8988T (cell line): Measurements from ENCODE around the gene ADGRL2.

Experiments
- DNase-seq: peaks from one replicate; pipeline ENCODE4 v3.0.0; 2011

The ADGRL2 gene

DNA sequence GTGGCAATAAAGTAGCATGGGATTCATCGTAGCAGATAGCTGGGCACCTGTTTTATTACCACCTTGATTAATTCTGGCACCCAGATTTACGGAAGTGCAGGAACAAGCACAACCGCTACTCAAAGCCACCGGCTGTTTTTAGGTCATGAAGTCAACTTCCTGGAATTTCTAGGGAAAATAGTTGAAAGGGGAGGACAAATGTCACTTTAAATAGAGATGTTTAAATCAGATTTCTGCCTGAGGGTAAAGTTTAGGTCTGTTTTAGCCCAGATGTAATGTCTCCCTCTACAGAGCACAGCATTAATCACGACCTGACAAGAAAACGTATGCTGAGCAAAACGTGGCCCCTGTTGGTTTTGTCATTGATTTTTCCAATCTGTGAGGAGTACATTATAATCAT lies 8.0 kb downstream of the ADGRL2 start:
- DNase-seq, result no peak

DNA sequence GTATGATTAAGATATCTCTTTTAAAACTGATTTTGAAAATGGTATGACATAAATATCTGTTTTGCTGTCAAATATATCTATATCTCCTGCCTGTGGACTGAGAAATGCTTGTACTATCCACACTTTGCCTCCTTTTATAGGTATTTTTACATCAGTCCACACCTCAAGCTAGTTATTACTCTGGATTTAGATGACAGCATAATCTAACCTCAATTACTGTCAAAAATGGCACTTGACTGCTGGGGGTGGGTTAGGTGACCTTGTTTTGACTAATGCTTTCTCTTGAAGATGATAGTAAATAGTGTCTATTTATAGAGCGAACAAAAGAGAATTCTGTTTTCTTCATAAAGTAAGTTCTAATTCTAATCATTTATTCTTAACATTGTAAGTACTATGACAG lies 9.1 kb downstream of the ADGRL2 start:
- no peak for DNase-seq

DNA sequence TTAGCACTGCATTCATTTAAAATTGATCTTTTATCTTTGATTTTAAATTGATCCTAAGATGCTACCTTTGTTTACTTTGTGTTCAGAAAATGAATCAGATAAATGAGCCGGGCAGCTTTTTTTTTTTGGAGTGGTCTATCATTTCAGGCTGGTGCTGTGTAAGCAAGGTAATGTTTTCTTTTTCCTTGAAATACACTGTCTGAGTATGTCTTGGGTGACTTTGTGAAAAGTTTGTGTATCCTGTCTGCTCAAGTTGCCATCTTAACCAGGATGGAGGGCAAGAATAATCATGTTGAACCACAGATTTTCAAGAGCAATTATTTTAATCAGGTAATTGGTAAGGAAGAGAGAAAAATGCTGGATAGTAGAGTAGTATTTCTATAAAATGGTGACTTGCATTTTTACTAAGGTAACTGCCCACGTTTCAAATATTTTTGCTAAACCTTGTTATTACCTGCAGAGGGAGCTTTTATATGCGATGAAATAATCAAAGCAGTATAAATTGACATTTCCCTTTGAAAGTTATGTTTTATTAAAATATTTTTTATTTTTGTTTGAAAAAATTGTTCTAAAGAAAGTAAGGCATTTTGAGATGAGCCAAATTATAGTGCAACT lies 11.1 kb downstream of the ADGRL2 start:
- DNase-seq, result no peak

DNA sequence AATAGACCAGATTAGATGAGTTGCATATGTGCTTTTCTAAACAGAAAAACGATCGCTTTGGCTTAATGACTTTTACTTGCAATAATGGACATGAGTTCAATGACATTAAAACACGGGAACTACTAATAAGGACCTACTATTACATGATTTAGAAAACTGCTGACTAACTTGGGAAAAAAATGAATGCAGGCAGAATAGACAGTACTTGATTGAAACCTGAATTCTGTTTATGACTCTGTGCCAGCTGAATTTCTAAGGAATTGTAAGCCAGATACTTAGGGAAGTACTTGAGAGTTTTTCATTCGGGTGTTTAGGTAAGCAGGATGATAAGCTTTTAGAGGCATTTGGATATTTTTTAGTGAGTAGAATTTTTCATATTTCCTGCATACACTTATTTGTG lies 12.0 kb downstream of the ADGRL2 start:
- no peak for DNase-seq

DNA sequence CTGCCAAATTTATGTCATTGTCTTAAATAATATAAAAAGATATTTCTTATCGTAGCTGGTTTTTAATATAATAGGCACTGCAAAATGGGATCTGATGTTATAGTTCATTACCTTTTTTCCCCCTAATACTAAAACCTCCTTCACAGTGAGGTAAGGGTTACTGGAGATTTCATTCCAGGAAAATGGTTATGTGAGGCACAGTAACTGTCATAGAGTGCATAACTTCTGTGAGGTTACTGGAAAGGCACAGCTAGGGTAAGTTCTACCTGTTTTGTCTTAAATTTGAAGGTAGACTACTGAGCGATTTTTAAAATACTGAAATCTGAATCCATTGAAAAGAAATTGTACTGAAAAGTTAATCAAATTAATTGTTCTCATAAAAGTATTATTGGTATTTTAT lies 13.0 kb downstream of the ADGRL2 start:
- no peak for DNase-seq

DNA sequence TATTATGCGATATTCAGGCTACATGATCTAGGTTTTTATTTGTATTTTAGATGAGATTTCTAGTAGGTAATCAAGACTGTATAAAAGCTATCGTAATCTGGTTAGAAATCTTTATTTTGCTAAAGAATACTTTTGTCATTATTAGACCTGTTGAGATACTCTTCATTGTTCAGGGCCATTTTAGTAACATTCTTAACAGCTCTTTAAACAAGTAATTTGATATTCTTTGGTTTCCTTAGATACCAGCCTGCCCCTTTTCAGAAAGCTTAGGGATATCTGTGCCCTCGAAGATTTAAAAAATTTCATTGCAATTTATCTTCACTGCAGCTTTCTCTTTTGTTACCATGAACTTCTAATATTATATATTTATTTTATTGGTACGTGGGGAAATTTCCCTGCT lies 18.9 kb downstream of the ADGRL2 start:
- DNase-seq, result no peak

DNA sequence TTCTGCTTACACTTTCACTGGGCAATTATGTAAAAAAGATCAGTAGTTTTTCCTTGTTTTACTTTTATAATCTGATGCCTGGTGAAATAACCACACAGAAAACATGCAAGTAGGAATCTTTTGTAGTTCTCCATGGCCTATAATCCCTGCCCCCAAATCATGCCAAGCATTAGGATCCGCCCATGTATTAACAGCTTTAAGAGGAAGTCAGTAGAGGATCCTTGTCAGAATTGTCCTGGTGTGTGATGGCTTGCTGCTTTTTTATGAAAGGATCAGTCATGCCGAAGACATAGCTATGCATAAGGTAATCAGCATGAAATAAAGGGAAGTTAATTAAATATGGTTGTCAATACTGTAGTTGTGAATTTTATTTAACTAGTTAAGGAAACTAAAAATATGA lies 20.0 kb downstream of the ADGRL2 start:
- DNase-seq, result no peak

DNA sequence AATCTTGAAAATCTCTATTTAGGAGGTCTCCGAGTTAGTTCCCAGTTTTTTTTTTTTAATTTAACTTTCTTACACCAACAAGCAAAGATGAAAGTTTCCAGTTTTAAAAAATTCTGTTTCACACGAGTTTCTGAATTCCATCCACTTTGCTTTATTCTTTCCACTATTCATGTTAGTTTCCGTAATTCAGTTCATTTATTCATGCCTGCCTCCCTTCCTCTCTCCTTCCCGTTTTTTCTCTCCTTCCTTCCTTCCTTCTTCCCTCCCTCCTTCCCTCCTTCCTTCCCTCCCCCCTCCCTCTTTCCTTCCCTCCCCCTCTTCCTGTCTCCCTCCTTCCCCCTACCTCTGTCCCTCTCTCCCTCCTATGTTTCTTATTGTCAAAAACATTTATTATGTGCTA lies 22.3 kb downstream of the ADGRL2 start:
- no peak for DNase-seq

DNA sequence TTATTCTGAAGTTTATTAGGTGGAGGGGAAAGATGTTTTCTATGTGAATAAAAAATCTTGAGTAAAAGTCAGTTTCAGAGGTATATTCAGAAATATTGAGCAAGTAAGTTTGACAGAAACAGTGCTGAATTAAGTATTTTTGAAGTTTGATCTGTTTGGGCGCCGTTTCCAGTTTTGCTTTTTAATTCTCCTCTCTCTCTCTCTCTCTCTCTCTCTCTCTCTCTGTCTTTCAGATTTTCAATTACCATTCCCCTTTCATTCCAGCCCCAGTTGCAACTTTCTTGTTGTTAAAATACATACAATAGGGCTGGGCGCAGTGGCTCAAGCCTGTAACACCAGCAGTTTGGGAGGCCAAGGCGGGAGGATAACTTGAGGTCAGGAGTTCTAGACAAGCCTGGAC lies 24.0 kb downstream of the ADGRL2 start:
- DNase-seq, result no peak

DNA sequence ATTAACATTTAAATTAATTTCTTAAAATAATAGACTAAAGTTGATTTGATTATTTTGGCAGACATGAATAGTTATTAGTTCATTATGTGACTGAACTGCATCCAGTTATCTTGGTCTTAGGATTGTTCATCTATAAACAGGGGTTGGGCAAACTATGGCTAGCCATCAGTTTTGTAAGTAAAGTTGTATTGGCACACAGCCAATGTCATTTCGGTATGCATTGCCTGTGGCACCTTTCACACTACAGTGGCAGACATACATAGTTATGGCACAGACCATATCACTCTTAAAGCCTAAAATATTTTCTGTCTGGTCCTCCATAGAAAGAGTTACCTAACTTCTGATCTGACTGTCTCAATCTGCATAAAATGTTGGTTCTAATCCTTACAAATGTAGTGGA lies 27.2 kb downstream of the ADGRL2 start:
- DNase-seq, result no peak

DNA sequence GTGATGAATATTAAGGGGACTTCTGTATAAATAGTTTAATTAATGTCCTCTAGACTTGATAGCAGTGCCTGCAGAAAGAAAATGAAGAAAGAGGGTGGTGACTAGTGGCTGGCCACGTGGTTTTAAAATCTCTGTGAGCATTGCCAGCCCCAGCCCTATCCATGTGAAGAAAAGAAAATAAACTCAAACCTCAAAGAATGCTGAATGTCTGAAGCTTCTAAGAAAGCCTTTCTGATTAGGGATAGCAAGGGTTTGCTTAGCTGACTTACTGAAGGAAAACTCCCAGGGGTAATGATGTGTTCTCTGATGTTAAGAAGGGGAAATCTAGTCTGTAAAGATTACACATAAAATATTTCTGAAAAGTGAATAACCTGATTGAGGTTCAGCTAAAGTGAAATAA lies 31.8 kb downstream of the ADGRL2 start:
- no peak for DNase-seq

DNA sequence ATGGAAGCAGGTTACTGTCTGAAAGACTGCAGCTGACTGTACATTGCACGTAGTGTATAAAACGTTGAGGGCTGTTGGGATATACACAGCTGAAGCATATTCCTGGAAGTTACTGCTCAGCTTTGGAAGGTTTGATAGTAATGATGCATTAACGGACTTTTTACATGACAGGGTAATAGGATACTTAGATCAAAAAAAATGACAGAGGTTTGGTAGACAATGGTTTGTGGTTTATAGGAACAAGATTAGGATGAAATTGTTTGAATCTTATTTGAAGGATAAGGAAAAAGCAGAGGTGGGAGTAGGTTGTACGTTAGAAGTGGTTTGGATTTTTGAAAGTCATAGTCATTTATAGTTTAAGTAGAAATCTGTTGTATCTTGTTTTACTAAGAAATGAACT lies 33.0 kb downstream of the ADGRL2 start:
- DNase-seq, result no peak

DNA sequence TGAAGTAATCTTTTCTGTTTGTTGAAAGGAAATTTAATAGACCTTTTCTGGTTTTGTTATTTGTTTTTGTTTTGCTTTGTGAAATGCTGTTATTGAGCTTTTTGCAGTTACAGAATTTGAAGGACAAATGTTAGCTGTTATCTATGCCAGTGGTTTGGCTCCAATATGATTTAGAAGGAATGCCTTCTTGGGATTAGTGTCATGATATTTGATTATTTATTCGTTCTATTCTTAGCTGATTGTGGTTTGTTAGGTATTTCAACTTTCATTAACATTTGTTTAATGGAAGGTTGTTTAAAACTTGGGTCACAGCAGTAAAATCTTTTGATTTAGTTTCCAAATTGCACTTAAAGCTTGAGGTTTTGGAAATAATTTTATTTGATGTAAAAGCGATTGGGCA lies 33.5 kb downstream of the ADGRL2 start:
- no peak for DNase-seq

DNA sequence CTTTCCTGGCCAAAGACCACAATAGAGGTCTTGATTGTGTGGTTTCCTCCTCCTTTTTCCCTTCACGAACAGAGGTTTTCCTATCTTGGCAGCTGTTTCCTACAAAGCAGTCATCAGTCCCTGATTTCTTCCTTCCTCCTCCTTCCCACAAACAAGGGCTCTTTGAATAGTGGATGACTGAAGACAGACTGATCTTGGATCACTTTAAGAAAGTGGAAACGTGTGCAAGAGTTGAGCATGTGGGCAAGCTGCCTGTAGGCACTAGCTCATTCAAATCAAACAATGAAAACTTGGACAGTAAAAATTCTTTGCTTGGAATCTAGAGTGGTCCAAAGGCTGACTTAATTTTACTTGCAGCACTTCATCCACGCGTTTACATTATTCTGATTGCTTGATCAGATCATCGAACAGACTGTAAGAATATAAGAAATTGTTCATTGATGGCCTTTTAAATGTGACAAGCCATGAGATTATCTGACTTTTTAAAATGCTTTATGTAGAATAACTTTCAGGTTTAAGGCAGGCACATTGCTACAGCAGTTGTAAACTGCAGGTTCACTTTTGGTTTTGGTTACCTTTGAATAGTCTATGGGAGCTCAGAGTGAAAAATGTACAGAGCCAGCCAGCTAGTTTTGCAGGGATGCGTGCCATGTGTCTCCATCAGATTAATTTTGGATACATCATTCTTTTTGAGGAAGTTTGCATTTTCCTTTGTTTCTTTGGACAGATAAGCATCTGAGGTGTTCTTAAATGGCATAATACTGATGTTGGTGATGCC lies 34.4 kb downstream of the ADGRL2 start:
- DNase-seq, result no peak

DNA sequence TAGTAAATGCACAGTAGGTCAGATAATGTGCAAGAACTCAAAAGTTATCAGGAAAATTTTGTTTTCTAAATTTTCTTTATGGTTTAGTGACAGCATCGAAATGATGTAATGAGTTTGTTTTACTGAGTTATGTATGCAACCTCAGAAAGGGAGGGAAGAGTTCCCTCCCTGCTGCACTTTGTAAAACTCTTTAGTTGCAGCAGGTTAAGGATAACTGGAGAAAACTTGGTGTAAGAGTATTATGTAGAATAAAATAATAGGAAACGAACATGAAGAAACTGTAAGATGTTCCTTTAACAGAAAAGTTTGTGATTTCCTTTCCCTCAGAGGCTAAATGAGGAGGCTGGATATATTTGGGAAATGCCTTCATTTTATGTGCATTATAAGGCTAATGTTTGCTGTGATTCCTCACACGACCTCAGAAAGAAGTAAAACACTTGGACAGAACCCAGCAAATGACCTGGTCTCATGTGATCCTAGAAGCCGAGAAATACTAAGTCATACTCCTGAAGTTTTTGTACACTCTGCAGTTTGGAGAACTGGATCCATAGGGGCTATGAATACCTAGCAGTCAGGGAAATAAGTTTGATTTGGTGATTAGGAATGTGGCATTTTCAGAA lies 35.4 kb downstream of the ADGRL2 start:
- DNase-seq, result no peak

DNA sequence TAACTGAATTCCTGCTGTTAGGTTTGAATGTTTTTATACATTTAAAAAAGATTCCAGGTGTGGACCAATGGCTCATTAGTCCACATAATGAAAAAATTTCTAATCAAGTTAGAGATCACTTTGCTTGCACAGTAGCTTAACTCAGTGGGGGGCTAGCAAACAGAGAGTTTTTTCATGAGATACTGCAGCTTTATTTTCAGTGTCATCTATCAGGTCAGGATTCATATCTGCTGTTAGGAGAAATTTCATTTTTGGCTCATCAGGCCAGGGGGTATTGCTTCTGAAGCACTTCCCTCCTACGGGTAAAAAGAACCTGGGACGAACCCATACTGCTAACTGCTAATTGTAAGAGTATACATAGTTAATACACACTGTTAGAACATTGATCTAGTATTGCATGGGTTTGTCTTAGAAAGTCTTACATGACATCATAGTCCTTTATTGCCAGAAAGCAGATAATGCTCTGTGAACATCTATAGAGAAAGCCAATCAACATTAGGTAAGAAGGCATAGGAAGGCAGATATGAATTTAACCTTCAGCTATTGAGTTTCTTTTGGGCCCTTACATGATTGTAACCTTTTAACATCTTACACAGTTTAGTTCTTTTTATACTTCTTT lies 38.0 kb downstream of the ADGRL2 start:
- no peak for DNase-seq

DNA sequence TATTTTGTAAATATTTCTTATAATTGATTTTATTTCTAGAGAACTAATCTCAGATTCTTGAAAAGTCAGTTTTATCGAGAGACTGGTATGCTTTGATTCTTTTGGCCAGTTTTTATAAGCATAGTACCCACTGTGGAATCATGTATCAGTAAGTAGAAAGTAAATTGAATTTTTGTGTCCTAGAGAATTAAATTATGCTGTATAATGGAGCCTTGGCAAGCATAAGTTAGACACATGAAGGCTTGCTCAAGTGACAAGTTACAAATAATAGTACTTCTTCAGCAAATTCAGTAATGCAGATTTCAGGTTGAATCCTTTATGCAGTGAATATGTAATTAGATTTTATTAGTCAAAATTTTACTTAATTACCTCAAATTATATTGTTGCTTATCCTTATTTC lies 40.1 kb downstream of the ADGRL2 start:
- DNase-seq, result no peak

DNA sequence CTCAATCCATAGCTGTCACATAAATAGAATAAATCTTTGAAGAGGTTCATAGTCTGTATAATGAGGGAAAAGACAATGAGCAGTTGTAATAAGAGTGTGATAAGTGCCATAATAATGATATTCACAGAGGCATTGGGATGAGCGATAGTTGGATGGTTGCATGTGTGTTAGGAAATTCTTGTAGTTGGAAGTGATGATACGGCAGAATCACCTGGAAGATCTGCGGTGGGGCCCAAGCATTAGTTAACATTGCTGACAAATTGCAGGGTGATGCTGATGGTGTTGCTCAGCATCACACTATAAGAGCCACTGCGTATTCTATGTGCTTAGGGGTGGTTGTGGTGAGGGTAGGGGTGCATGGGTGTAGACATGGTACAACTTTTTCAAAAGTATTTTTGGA lies 41.1 kb downstream of the ADGRL2 start:
- no peak for DNase-seq

DNA sequence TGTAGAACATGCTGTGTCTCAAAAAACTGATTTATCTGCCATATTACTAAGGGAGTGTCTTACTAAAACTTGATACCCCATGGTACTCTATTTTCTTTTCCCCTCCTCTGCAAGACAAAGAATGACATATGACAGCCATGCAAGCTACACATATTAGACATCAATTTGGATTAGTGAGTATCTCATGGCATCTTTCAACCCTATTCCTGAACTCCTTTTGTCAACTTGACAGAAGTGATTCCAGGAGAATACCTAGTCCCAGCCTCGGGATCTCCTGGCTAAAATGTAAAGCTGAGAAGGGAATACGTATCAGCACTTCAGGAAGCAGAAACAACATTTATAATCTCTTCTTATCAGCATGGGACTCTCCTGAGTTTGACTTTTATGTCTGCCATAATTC lies 43.7 kb downstream of the ADGRL2 start:
- DNase-seq, result no peak

DNA sequence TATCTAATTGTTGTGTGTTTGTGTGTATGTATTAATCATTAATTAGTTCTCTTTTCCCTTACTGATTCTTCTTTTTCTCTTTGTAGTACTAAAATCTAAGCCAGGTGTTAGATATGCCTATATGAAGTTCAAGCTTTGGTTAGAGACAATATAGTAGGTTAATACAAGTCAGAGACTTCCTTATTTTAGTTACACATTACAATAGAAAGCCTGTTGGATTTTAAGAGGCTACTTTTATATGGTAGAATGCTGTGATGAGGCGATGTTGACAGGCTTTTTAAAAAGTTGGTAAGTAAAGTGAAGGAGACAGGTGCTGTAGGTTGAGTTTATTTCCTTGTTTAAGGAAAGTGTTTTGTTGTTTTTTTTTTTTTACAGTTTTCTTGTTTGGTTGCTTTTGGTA lies 45.9 kb downstream of the ADGRL2 start:
- DNase-seq, result no peak

DNA sequence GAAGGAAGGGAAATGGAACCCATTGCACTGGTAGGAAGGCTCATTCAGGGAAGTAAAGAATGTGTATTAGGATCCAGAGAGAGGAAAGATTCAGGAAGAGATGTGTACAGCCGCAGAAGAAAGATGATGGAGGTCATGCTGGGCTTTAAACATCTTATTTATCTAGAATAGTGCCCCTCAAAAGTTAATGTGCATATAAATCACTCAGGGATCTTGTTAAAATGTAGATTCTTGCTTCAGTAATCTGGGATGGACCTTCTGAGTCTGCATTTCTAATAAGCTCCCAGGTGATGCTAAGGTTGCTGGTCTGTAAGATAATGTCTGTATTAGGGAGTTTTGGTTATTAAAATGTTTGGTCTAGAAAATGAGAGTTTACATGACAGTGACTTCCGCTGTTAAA lies 46.3 kb downstream of the ADGRL2 start:
- no peak for DNase-seq

DNA sequence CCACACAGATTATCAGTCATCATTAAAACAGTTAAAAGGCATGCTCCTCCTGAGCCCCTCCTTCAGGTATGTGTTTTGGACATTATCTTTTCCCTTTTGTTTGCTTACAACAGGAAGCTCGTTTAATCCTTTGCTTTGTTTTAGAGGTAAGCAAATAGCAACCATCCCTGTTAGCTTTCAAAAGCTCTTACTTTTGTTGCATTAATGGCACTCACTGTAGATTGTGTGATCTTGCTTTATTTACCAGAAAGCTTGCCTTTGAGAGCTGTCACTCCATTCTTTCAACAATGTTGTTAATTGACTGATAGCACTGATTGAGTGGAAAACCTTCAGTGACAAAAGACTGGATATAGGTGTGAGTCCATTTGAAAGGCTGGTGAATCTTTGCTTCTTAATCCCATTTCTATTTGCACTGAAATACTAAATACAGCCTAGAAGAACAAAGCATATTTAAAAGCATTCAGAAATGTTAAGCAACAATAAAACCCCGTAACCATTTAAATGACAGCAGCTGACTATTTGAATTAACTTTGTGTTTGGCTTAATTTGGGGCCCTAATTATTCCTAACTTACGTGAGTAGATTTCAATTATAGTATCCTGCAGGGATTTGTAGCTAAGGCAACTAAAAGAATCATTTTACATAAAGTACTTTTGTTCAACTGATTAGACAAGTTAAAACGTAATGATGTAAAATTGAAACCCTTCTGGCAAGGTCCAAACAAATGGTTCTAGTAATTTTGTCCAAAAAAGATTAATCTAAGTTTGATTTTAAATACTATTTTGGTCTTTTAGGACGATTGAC lies 48.3 kb downstream of the ADGRL2 start:
- DNase-seq, result no peak

DNA sequence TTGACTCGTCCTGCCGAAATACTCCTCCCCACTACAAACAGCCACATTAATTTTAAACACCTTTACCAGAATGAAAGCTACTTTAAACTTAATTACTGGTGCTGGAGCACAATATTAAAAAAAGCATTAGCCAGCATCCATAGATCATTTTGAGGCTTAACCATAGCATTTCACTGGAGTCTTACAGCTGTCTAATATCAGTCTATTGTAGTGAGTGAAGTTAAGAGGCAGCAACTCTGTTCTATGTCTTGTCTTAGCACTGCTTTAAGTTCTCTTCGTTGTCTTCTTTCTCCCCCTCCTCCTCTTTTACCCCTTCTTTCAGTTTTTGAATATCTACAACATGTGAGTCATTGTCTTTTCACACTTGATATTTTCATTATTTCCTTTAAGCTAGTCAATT lies 49.3 kb downstream of the ADGRL2 start:
- DNase-seq, result no peak
